MM.1S (cell line): ENCODE measurements around the gene AP2A2.

Experiments used
- CTCF ChIP-seq: fragments of 300-600 bp; sonication (generic); IDR thresholded peaks from 2 replicates; pipeline ENCODE4 v1.5.1; 2016; ENCODE audit warnings: antibody characterized with exemption, low read length, mixed read lengths
- EZH2 ChIP-seq: fragments of 300-600 bp; sonication (generic); optimal IDR thresholded peaks from 2 replicates; pipeline ENCODE3; 2017; ENCODE audit warnings: low read depth, mild to moderate bottlenecking, antibody characterized with exemption, low read length, mixed read lengths
- EZH2phosphoT487 ChIP-seq: fragments of 300-600 bp; sonication (generic); IDR thresholded peaks from 2 replicates; pipeline ENCODE4 v1.6.1; 2018; ENCODE audit warnings: antibody characterized with exemption, low read length

- TF ChIP-seq EZH2 (no peak), CTCF (peak; percentile 91), EZH2phosphoT487 (no peak)
Measured at GRCh38 chr11:1050581-1051355, 125.1 kb downstream of the AP2A2 start.
